RWPE1 (cell line): ENCODE data around the gene LATS2.

Experiments
- CTCF ChIA-PET: fragments of 350-600 bp; sonication (Branson Sonifier 250); formaldehyde crosslinking; extraction: SDS; loops from one replicate; lab custom pipeline; 2021; lab: Yijun Ruan, JAX
- POLR2A ChIA-PET: fragments of 400-600 bp; formaldehyde crosslinking; extraction: SDS; loops from one replicate; lab custom pipeline; 2020; ENCODE audit warnings: antibody characterized with exemption; ENCODE audit not compliant: low non-redundant PET; lab: Yijun Ruan, JAX
- DNase-seq: peaks from one replicate; pipeline ENCODE4 v3.0.0; 2012; ENCODE audit warnings: low spot score
- H3K27ac ChIP-seq: fragments of 450-650 bp; 2 replicates; pipeline ENCODE4 v1.5.1; 2017
- CTCF ChIP-seq: fragments of 450-650 bp; conservative IDR thresholded peaks from 2 replicates; pipeline ENCODE4 v1.5.1; 2017; ENCODE audit warnings: low read depth, mild to moderate bottlenecking

The LATS2 gene

GRCh38 chr13:21012211-21012610 is 49.2 kb downstream of the LATS2 start:
- TF ChIP-seq CTCF = no peak
- no peak for DNase-seq
- POLR2A ChIA-PET = no interaction called here
- no peak overlapping the region for H3K27ac ChIP-seq
- CTCF ChIA-PET = no interaction called here

DNA sequence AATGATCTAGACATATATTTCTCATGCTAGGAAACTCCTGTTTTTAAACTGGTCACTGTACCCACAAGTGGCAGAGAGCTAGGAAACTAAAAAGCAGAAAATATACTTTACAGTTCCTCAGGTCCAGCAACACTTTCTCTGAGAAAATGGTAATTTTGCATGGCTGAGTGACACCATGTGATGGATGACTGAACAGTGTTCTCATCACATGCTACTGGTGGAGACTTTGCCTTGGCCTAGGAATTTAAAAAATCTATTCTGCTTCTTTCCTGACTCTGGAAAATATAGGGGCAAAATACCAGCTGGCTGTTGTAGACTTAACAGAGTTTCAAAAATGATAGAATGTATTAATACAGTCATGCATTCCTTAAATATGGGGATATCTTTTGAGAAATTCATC is 50.0 kb downstream of the LATS2 start:
- CTCF ChIA-PET = no interaction called here
- POLR2A ChIA-PET = no interaction called here
- DNase-seq = no peak
- no peak overlapping the region for H3K27ac ChIP-seq
- TF ChIP-seq CTCF = no peak

GRCh38 chr13:21010621-21011020 is 50.8 kb downstream of the LATS2 start:
- POLR2A ChIA-PET = no interaction called here
- no peak overlapping the region for H3K27ac ChIP-seq
- CTCF ChIA-PET = no interaction called here
- DNase-seq = peak; percentile 34
- TF ChIP-seq CTCF = no peak

GRCh38 chr13:21009036-21009435 is 52.4 kb downstream of the LATS2 start:
- ChIA-PET CTCF (interaction anchor here (0.5 kb wide), 1 partner anchor 468 kb away, joined by 4 read pairs; no protein-coding TSS in a partner anchor), POLR2A (no interaction called here)
- TF ChIP-seq CTCF = no peak
- H3K27ac ChIP-seq = no peak overlapping the region
- DNase-seq = no peak

GRCh38 chr13:21008026-21008425 is 53.4 kb downstream of the LATS2 start:
- DNase-seq = no peak
- CTCF ChIA-PET = interaction anchor here (0.6 kb wide), 1 partner anchor 517 kb away, joined by 3 read pairs; no protein-coding TSS in a partner anchor
- POLR2A ChIA-PET = no interaction called here
- H3K27ac ChIP-seq = no peak overlapping the region
- no peak for TF ChIP-seq CTCF

DNA sequence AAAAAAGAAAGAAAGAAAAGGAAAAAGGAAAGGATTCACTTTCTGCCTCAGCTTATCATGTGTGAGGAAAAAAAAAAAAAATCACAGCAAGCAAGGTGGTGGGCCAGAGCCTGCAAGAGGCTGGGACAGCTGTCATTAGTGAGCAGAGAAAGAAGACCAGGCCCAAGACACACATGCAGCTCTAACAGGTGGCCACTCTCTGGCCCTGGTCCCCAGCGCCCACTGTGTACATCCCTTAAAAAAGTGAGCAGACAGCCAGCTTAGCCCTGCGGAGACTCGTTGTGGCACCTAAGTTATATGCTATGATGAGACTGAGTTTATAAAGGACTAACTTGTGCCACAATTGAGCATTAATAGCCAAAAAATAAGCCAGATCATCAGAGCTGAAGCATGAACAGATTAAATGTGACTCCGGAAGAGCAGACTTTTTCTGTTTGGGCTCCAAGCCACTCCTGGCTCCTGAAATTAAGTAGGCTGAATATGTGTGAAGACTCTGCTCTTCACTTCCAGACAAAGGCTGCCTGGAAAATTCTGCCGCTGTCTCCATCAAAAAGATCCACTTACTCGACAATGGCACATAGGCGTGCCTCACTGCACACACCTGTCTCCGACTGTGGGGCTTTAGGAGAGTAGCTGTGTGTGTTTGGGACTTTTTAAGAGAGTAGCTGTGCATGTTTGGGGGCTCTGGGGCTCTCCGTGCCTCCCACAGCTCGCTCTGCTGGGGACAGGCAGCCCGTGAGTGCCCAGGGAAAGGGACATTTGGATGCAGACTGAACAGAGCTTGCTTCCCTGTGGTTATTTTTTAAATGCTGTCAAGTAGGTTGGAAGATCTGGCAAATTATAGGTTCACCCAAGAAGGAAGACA is 55.0 kb downstream of the LATS2 start:
- ChIA-PET POLR2A (no interaction called here), CTCF (interaction anchor here (0.6 to 0.7 kb wide), 2 partner anchors 13 to 281 kb away, joined by 3 read pairs; no protein-coding TSS in a partner anchor)
- no peak overlapping the region for H3K27ac ChIP-seq
- no peak for TF ChIP-seq CTCF
- DNase-seq = no peak
